Adrenal gland (tissue), 5 donors: Measurements from ENCODE around the gene B4GAT1.

Experiments used
- CTCF ChIP-seq, 6 experiments: fragments of 450-650 bp in 4 of 6; fragments of 200-600 bp in 2 of 6; sonication (generic) in 1 of 6; IDR thresholded peaks; 1 replicate in 5 of 6; 2 replicates in 1 of 6; pipeline versions ENCODE4 v1.5.1 to v1.8.0; 2016 to 2021; ENCODE audit warnings: antibody characterized with exemption in 6 of 6, mild to moderate bottlenecking in 2 of 6, moderate library complexity in 1 of 6
- POLR2A ChIP-seq, 2 donors: fragments of 450-650 bp; IDR thresholded peaks; one replicate each; pipeline ENCODE4 v1.6.1; 2017; ENCODE audit warnings: antibody characterized with exemption in 2 of 2, mild to moderate bottlenecking in 2 of 2, moderate library complexity in 1 of 2
- donor health status: DM: no; HTN: no; CAD: no.

- TF ChIP-seq POLR2A (IDR thresholded peaks at IDR 0.05) = no peak
- no peak for TF ChIP-seq CTCF (IDR thresholded peaks at IDR 0.05)
Measured at GRCh38 chr11:66359662-66360087, 12.2 kb upstream of the B4GAT1 start.
